GM19193 (cell line): ENCODE results near the gene SEMA5B.

ENCODE experiments used
- POLR2A ChIP-seq: IDR thresholded peaks from 4 replicates; pipeline ENCODE4 v1.6.1; 2011; ENCODE audit not compliant: insufficient read depth, insufficient read length; ENCODE audit errors: extremely low read depth

The SEMA5B gene

GRCh38 chr3:122982216-122983185 lies 45.1 kb downstream of the SEMA5B start:
- TF ChIP-seq POLR2A, result no peak

GRCh38 chr3:122979211-122979610 lies 48.4 kb downstream of the SEMA5B start:
- no peak for TF ChIP-seq POLR2A

GRCh38 chr3:122978569-122978968 lies 49.0 kb downstream of the SEMA5B start:
- TF ChIP-seq POLR2A, result no peak

- TF ChIP-seq POLR2A, result no peak
Measured at GRCh38 chr3:122977746-122978466, 49.7 kb downstream of the SEMA5B start.

GRCh38 chr3:122975924-122976293 lies 51.7 kb downstream of the SEMA5B start:
- no peak for TF ChIP-seq POLR2A

- no peak for TF ChIP-seq POLR2A
Measured at GRCh38 chr3:122975163-122975923, 52.2 kb downstream of the SEMA5B start.

GRCh38 chr3:122974764-122975162 lies 52.8 kb downstream of the SEMA5B start:
- no peak for TF ChIP-seq POLR2A

GRCh38 chr3:122973893-122974615 lies 53.5 kb downstream of the SEMA5B start:
- no peak for TF ChIP-seq POLR2A

GRCh38 chr3:122972141-122972540 lies 55.4 kb downstream of the SEMA5B start:
- no peak for TF ChIP-seq POLR2A

- no peak for TF ChIP-seq POLR2A
Measured at GRCh38 chr3:122969585-122970469, 57.7 kb downstream of the SEMA5B start.

- TF ChIP-seq POLR2A, result no peak
Measured at GRCh38 chr3:122967765-122968164, 59.8 kb downstream of the SEMA5B start.

GRCh38 chr3:122967356-122967755 lies 60.2 kb downstream of the SEMA5B start:
- TF ChIP-seq POLR2A, result no peak

GRCh38 chr3:122966045-122966444 lies 61.5 kb downstream of the SEMA5B start:
- no peak for TF ChIP-seq POLR2A
